ENCODE results near the gene LRP1B. TPM values are rescaled to one million over a fixed set of nuclear protein-coding genes. Genes with fewer than 3 reads are reported as not detected.

The LRP1B gene
- total and polyA plus RNA-seq, 2 of the 8 experiments (the other 6 are each of a cell fraction or from before 2014, with no cell fraction given) = 0.03 TPM; not detected in 1

DNA sequence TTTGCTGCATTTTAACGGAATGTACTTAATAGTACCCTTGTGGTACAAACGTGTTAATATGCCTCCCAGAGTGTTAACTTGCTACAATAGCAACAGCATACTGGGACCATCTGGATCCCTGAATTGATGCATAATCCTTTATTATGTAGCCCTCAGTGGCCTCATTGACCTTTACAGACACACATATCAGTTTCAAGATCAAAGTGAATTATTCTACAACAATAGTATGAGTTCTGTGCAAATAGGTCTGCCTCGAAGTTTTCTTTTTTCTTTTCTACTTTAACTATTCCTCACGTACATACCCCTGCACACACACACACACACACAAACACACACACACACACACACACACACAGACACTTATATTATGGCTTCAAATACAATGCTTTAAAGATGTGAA is 1622.1 kb downstream of the LRP1B start:
- Histone ChIP-seq H3K4me2 (ENCODE audit: insufficient read depth in 1 of 2, low read depth in 2 of 2, low read length in 2 of 2) (no peak overlapping the region), H3K79me1 (ENCODE audit: low read depth, low read length) (no peaks in the 10 kb centered on the region), H3K4me1 (replicated peaks in 1 of 4; ENCODE audit: control insufficient read depth in 3 of 4, insufficient read depth in 4 of 4, low read length in 3 of 4) (no peaks in the 10 kb centered on the region), H3K9ac (replicated peaks in 1 of 4; ENCODE audit: extremely low read depth in 1 of 4, low read depth in 3 of 4, low read length in 3 of 4) (no peak overlapping the region), H2BK15ac (ENCODE audit: low read length) (no peak overlapping the region), H3K4me3 (ENCODE audit: extremely low read depth in 1 of 4, insufficient read depth in 2 of 4, low read depth in 3 of 4, low read length in 4 of 4) (no peak overlapping the region), H2BK5ac (ENCODE audit: low read depth, low read length) (no peak overlapping the region), H4K8ac (ENCODE audit: extremely low read depth, insufficient read depth, low read length) (no peak overlapping the region), H4K5ac (ENCODE audit: insufficient read length, low read depth, low read length) (no peak overlapping the region), H3K27ac (ENCODE audit: low read depth, low read length) (no peak overlapping the region), H4K91ac (replicated peaks; ENCODE audit: insufficient read length, low read length) (no peak overlapping the region), H3K36me3 (ENCODE audit: control insufficient read depth in 2 of 4, insufficient read depth in 4 of 4, low read length in 3 of 4) (no peaks in the 10 kb centered on the region), H3K23me2 (ENCODE audit: low read depth, low read length) (no peaks in the 10 kb centered on the region), H2BK120ac (replicated peaks; ENCODE audit: low read depth, low read length) (no peak overlapping the region), H2AFZ (ENCODE audit: low read length) (no peak overlapping the region), H3K4ac (replicated peaks; ENCODE audit: insufficient read length, low read depth, low read length) (no peak overlapping the region), H3K56ac (replicated peaks; ENCODE audit: insufficient read length, low read depth, low read length) (no peak overlapping the region), H3K14ac (ENCODE audit: insufficient read length) (no peak overlapping the region), H3K27me3 (replicated peaks in 1 of 4; ENCODE audit: control insufficient read depth in 3 of 4, extremely low read depth in 1 of 4, insufficient read depth in 3 of 4, low read length in 3 of 4) (no peaks in the 10 kb centered on the region), H3K18ac (ENCODE audit: extremely low read depth, low read length) (no peak overlapping the region), H2AK5ac (ENCODE audit: low read depth, low read length) (no peak overlapping the region), H2BK20ac (ENCODE audit: low read length) (no peak overlapping the region), H2BK12ac (ENCODE audit: low read depth, low read length) (no peak overlapping the region), H3K9me3 (ENCODE audit: insufficient read depth in 2 of 2, low read depth in 1 of 2, low read length in 1 of 2) (no peaks in the 10 kb centered on the region), H3K79me2 (ENCODE audit: control insufficient read depth in 1 of 2, insufficient read depth in 2 of 2, low read length in 2 of 2) (no peaks in the 10 kb centered on the region), H3K23ac (ENCODE audit: insufficient read length) (no peak overlapping the region), H4K20me1 (replicated peaks in 1 of 2; ENCODE audit: control insufficient read depth in 1 of 2, insufficient read depth in 2 of 2, low read length in 2 of 2) (no peaks in the 10 kb centered on the region)
- POLR2A ChIA-PET (ENCODE audit: partially characterized antibody) = no interaction called here
- no peak for FAIRE-seq
- DNase-seq (ENCODE audit: low read depth in 1 of 2, low spot score in 2 of 2) = no peak
- WGBS, 2 experiments (ENCODE audit: extremely low coverage in 1 of 2, insufficient coverage in 1 of 2, insufficient read length in 1 of 2, insufficient replicate concordance in 2 of 2, low coverage in 1 of 2, low lambda C conversion rate in 2 of 2, missing lambda C conversion rate in 1 of 2) = 82% methylated on average over 4 of the region's 4 CpGs; no CpG with 5 or more reads in 1 of the 2 experiments
- CTCF ChIA-PET (ENCODE audit: partially characterized antibody) = no interaction called here
- TF ChIP-seq SIRT6 (IDR thresholded peaks at IDR 0.05; ENCODE audit: low read length) (no peak), MAFK (IDR thresholded peaks at IDR 0.05; ENCODE audit: low read depth, low read length) (no peak), CHD1 (IDR thresholded peaks at IDR 0.05; ENCODE audit: low read depth, low read length) (no peak), SIX5 (IDR thresholded peaks at IDR 0.05; ENCODE audit: low read depth, low read length) (no peak), CTBP2 (IDR thresholded peaks at IDR 0.05; ENCODE audit: borderline replicate concordance, insufficient read depth, insufficient read length, low read length) (no peak), JUN (IDR thresholded peaks at IDR 0.05; ENCODE audit: low read depth, low read length) (no peak), POLR2A (IDR thresholded peaks at IDR 0.05; ENCODE audit: control extremely low read depth in 1 of 2, low read depth in 2 of 2, low read length in 2 of 2) (no peak), SIN3A (conservative IDR thresholded peaks at IDR 0.05 in 1 of 2, IDR thresholded peaks at IDR 0.05 in 1 of 2; ENCODE audit: low read depth in 1 of 2, low read length in 2 of 2) (no peak), EGR1 (IDR thresholded peaks at IDR 0.05; ENCODE audit: borderline replicate concordance, low read depth, low read length) (no peak)
- TF ChIP-seq, protein P1, sequence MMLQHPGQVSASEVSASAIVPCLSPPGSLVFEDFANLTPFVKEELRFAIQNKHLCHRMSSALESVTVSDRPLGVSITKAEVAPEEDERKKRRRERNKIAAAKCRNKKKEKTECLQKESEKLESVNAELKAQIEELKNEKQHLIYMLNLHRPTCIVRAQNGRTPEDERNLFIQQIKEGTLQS (IDR thresholded peaks at IDR 0.05; ENCODE audit: insufficient read depth, low read depth, low read length) = no peak
- TF ChIP-seq, protein P2, sequence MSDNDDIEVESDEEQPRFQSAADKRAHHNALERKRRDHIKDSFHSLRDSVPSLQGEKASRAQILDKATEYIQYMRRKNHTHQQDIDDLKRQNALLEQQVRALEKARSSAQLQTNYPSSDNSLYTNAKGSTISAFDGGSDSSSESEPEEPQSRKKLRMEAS (IDR thresholded peaks at IDR 0.05) = no peak

Data from H1 (cell line).